HG03342 (cell line): ENCODE data around the gene HLA-E.

Source experiments
- ATAC-seq: cut with Tn5 transposase; IDR thresholded peaks from one replicate; pipeline ENCODE4 v1.9.1; 2021; ENCODE audit warnings: mild to moderate bottlenecking, moderate library complexity; ENCODE audit not compliant: unreplicated experiment

HLA-E gene

DNA sequence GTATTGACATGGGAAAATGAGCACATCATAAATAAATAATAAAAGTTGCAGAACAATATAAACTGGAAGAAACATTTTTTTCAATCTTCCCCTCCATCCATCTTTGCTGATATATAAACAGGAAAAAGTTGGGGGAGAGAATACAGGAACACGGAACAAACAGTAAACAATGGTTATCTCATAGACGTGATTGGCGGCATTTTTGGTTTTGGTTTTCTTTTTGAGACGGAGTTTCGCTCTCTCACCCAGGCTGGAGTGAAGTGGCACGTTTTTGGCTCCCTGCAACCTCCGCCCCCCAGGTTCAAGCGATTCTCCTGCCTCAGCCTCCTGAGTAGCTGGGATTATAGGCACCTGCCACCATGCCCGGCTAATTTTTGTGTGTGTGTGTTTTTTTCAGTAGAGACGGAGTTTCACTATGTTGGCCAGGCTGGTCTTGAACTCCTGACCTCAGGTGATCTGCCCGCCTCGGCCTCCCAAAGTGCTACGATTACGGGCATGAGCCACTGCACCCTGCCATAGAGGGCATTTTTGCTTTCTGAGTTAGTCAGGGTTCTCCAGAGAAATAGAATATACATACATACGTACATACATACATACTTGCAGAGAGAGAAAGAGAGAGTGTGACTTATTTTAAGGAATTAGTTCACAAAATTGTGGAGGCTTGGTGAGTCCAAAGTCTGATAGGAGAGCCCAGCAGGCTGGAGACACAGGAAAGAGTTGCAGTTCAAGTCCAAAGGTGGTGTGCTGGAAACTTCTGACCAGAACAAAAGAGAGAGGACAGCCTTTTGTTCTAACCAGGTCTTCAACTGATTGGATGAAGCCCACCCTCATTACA is 44.4 kb downstream of the HLA-E start:
- ATAC-seq: no peak

DNA sequence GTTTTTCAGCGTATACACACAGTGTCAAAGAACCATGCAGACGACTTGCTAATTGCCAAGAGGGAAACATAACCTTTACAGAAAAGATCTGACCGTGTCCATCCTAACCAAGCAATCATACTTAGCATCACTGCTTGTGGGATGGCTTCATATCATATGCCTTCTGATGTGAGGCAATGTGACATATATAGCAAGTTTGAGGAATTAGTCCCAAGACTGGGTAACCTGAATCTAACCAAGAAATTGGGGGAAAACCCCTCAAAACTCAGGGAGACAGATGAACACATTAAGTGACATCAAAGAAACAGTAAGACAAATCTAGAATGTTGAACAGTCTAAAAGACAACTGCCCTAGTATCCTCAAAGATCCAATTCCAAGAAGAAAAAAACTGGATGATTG is 48.6 kb downstream of the HLA-E start:
- no peak for ATAC-seq

DNA sequence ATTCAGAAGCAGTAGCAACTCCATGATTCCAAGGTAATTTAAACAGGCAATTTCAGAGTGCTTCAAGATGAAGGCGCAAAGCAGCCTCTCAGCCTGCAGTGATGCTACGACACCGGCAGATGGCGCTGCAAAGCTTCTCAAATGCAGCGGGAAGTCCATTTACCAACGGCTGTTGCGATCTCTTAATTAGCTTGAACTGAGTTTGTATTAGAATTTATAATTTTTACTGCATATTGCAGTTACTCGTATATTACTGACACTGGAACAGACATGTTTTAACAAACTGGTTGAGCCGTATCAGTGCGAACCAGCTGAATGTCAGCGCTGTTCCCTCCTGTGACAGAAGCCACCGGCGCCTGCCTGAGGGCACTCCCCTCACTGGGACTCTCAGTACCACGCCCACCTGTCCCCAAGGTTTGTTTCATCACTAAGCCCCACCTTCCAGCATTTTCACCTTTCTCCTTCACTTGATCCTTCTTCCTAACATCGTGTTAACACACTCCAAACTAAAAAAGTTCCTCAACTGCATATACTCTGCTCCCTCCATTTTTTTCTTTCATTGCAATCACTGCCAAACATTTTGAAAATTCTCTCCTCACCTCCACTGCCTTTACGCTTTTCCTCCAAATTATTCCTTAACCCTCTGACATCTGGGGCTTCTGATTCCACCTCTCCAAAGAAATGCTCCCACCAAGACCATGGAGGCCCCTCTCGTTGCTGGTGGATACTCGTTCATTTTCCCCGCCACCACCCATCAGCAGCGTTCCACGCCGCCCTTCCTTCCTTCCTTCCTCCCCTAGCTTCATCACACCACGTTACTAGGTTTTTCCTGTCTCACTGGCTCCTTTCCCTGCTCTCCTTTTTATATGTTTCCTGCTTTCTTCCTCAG is 52.5 kb downstream of the HLA-E start:
- ATAC-seq: peak; percentile 73

DNA sequence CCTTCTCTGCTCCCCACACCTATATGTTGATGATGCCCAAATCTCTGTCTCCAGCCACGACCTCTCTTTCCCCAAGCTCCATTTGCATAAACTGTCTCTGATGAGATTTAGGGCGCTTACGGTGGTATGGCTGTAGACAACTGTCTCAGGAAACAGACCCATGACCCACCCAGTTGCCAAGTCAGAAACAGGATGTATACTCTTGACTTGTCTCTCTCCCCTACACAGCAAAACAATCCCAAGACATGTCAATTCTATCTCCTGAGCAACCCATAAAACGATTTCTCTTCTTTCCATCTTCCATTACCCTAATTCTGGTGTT is 53.1 kb downstream of the HLA-E start:
- ATAC-seq: no peak

DNA sequence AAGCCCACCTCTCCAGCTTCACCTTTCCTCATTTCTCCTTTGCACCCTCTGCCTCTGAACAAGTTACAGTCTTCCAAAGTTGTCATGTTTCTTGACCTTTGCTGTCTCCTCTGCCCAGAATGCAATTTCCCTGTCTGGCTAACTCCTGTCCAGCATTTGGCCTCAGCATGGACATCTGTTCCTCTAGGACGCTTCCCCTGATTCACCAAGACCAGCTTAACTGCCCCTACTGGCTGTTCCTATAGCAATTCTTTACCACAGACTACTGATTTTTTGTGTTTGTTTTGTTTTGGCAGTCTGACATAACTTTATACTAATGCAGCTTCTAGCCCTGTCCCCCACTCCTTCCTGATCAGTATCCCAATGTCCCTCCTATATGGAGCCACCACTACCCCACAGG is 53.6 kb downstream of the HLA-E start:
- ATAC-seq: no peak
